LoVo (cell line): Measurements from ENCODE around the gene LCN12.
"Not testable (repeated sequence)": the region's sequence is repeated elsewhere in the genome, so short reads cannot be mapped to it uniquely, and the experiment has no call there.

Experiments
- DNase-seq: peaks from one replicate; pipeline ENCODE4 v3.0.0-alpha.2; 2016; ENCODE audit warnings: low spot score

Gene LCN12

GRCh38 chr9:136991993-136992818 is 40.1 kb downstream of the LCN12 start, which contains the start of gene PAXX:
Gene PAXX, plus strand, starts transcription at chr9:136992422. Its CDS starts 22 bp downstream, at chr9:136992444.
- DNase-seq, result peak; percentile 92

- DNase-seq, result no peak
Measured at GRCh38 chr9:136992819-136993369, 40.8 kb downstream of the LCN12 start.

GRCh38 chr9:136994180-136994887 is 42.3 kb downstream of the LCN12 start:
- no peak for DNase-seq

GRCh38 chr9:136994888-136995230 is 42.8 kb downstream of the LCN12 start:
- no peak for DNase-seq

GRCh38 chr9:136995362-136995761 is 43.3 kb downstream of the LCN12 start:
- DNase-seq, result no peak

GRCh38 chr9:136995772-136996311 is 43.8 kb downstream of the LCN12 start:
- peak; percentile 13 for DNase-seq

- DNase-seq, result peak; percentile 64
Measured at GRCh38 chr9:136996361-136997292, 44.6 kb downstream of the LCN12 start, which contains the start of gene CLIC3. Gene CLIC3, minus strand, starts transcription at chr9:136996568. Its CDS starts 25 bp downstream, at chr9:136996543.

GRCh38 chr9:136997371-136997770 is 45.3 kb downstream of the LCN12 start:
- DNase-seq, result no peak

GRCh38 chr9:136997830-136998234 is 45.8 kb downstream of the LCN12 start:
- no peak for DNase-seq

- no peak for DNase-seq
Measured at GRCh38 chr9:137000177-137000930, 48.3 kb downstream of the LCN12 start.

GRCh38 chr9:137001857-137002645 is 50.0 kb downstream of the LCN12 start:
- DNase-seq, result no peak

GRCh38 chr9:137002646-137003041 is 50.6 kb downstream of the LCN12 start:
- DNase-seq, result no peak

GRCh38 chr9:137004285-137004684 is 52.2 kb downstream of the LCN12 start:
- DNase-seq, result not testable (repeated sequence)
